ENCODE measurements around the gene EGFL7.
"Not testable (repeated sequence)": the region's sequence is repeated elsewhere in the genome, so short reads cannot be mapped to it uniquely, and the experiment has no call there.

EGFL7 gene

DNA sequence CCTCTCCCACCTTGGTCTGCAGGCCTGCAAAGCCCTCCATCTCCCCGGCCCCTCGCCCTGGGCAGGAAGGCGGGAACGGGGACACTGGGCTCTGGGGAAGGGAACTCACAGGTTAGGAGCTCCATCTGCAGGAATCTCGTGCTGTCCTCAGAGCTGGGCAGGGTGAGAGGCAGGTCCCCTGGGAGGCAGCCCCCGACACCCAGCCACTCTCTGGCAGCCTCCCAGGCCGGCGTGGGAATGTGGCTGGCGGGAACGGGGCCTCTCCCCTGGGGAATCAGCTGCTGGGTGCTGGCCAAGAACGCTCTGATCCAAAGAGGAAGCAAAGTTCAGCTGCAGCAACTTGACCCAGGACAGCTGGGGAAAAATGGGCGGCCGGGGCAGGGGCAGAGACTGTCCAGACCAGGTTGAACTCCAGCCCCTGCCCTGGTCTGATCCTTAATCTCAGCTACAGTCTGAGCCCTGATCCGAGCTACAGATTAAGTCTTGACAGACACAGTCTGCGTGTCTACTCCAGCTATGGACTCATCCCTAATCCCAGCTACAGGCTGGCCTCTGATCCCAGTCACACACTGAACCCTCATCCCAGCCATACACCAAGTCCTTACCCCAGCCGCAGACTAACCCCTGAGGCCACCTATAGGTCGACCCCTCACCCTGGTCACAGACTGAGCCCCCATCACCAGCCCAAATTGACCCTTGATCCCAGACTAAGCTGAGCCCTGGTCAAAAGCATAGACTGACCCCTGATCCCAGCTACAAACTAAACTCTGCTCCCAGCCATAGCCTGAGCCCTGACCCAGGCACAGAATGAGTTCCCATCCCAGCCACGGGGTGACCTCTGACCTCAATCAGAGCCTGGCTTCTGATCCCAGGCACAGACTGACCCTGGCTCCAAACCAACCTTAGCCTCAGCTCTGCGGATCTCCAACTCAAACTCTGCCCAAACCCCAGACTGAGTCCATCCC, 37.3 kb upstream of the EGFL7 start:
- no peak for DNase-seq

- DNase-seq: no peak
These were observed 36.5 kb upstream of the EGFL7 start for GRCh38 chr9:136626066-136626725.

- no peak for DNase-seq
These were observed 35.7 kb upstream of the EGFL7 start for GRCh38 chr9:136626740-136627642.

- DNase-seq: no peak
These were observed 35.0 kb upstream of the EGFL7 start for GRCh38 chr9:136627703-136628102.

DNA sequence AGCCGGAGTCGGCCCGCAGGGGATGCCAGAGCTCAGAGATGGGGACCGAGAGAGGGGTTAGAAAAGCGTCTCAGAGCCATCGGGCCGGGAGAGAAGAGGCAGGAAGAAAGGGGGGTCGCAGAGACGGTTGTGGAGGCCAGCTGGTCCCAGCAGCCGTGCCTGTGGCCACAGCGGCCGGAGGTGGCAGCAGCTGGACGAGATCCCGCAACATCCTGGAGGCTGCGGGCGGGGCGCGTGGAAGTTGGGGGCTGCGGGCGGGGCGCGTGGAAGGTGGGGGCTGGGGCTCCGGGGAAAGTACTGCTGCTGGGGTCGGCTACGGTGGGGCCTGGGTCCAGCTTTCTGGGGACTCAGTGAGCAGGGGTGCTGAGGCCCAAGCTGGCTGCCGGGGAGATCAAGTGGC, 34.4 kb upstream of the EGFL7 start:
- no peak for DNase-seq

GRCh38 chr9:136629001-136629878, 33.5 kb upstream of the EGFL7 start:
- no peak for DNase-seq

DNA sequence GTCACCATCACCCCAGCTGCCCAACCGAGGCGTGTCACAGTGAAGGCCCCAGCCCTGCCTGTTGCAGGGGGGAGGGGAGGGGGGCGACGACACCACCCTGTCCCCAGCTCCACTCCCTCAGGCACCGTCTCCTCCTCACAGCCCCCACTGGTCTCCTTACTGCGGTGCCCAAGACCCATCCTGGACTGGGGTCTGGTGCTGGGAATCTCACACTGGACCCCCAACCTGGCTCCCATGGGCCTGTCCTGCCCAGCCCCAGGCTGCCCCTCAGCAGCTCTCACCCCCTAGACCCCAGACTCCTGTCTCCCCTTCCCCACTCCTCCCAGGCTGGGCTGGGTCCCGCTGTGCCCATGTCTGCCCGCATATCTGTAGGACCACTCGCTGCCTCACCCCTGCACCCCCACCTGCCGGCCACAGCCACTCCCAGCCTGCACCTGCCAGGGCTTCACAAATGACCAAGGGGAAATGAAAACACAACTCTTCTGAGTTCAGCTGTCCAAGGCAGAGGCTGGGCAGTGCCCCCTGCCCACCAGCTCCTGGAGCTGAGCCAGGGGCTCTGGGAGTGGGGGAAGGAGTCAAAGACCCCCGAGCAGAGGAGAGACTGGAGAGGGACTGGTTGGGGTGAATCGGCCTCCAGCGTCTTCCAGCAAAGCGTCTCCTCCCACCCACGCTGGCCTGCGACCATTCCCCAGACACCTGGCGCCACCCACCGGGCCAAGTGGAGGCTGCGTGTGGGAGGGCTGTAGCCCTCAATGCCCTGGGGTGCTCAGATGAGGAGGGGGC, 32.6 kb upstream of the EGFL7 start:
- peak; percentile 41 for DNase-seq

DNA sequence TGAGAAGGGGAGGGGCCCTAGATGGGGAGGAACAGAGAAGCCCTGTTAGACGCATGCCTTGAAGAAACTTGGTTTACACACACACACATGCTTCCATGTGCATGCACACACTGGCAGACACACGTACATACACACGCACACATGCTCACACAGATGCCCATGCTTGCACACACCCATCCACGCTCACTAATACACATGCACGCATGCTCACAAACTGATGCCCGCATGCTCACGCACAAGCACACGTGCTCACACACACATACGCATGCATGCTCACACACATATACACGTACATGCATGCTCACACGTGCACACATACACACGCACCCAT, 32.1 kb upstream of the EGFL7 start:
- DNase-seq: no peak

GRCh38 chr9:136631038-136632000, 31.4 kb upstream of the EGFL7 start:
- peak; percentile 47 for DNase-seq

- DNase-seq: not testable (repeated sequence)
These were observed 30.6 kb upstream of the EGFL7 start for GRCh38 chr9:136632072-136632471.

DNA sequence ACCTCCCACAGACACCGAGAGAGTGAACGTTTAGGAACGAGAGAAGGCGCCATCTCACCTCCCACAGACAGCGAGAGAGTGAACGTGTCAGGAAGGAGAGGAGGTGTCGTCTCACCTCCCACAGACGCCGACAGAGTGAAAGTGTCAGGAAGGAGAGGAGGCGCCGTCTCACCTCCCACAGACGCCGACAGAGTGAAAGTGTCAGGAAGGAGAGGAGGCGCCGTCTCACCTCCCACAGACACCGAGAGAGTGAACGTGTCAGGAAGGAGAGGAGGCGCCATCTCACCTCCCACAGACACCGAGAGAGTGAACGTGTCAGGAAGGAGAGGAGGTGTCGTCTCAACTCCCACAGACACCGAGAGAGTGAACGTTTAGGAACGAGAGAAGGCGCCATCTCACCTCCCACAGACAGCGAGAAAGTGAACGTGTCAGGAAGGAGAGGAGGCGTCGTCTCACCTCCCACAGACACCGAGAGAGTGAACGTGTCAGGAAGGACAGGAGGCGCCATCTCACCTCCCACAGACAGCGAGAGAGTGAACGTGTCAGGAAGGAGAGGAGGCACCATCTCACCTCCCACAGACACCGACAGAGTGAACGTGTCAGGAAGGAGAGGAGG, 30.1 kb upstream of the EGFL7 start:
- DNase-seq: not testable (repeated sequence)

DNA sequence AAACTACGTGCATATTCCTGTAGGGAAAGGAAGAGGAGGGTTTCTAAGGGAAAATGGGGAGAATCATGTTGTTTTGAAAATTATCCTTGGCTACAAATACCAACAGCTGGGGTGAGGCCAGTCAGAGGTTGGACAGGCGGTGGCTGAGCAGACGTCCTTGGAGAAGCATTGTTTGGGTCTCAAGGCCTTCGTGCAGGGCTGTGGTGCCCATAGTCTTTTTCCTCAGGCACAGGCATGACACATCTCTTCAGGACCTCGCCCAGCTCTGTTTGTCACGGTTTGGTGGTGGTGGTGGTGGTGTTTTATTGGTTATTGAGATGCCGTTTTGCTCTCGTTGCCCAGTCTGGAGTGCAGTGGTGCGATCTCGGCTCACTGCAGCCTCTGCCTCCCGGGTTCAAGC, 27.8 kb upstream of the EGFL7 start:
- no peak for DNase-seq

DNA sequence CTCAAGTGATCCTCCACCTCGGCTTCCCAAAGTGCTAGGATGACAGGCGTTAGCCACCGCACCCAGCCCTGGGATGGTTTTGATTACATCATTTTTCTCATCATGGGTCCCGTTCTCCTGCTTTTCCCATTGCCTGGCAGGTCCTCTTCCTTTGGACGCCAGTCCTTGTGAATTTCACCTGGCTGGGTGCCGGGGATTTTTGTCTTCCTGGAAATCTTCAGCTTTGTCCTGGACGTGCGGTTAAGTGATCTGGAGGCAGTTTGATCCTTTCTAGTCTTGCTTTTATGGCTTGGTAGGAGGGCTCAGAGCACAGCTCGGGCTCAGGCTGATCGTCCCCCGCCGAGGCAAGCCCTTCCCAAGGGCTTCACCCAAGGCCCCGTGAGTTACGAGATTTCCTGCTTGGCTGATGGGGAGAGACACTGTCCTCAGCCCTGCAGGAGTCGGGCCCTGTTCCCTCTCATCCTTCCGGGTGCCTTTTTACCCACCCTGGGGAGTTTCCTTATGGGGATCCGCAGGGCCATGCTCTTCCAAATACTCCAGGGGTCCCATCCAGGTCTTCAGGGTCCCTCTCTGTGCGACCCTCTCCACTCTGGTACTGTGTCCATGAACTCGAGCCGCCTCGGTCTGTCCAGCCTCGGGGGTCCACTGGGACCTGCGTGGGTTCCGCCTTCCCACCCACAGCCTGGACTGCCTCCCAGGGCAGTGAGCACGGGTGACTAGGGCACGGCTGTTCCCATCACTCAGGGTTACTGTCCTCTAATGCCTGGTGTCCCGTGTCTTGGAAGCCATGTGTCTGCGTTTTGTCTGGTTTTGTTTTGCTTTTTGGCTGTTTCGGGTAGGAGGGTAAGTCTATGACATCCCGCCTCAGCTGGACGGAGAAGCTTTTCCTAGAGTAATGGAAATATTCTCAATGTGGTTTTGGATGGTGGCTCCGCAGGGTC, 22.3 kb upstream of the EGFL7 start:
- DNase-seq: no peak

DNA sequence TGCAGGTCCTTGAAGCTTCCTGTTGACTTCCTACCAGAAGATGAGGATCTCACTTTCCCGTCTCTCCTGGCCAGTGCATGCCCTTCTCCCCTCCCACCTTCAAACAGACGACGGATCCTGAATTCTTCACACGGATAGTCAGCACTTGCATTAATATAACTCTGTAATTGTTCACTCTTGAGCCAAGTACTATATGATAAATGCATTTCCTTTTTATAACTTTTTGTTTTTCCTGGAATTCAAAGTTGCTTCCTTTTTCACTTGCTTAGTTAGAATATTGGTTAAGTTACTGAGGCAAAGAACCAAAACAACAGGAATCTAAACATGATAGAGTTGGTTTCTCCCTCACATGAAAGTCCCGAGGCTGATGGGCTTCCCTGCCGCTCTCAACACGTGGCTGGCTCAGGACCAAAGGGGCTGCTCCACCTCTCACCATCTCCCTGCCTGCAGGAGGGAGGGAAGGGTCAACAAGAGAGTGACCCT, 20.2 kb upstream of the EGFL7 start:
- no peak for DNase-seq

- DNase-seq: no peak
These were observed 18.9 kb upstream of the EGFL7 start for GRCh38 chr9:136643596-136644342.

GRCh38 chr9:136644343-136644592, 18.4 kb upstream of the EGFL7 start:
- DNase-seq: no peak

GRCh38 chr9:136644593-136645351, 17.9 kb upstream of the EGFL7 start:
- peak; percentile 22 for DNase-seq

All from NCI-H1092 (cell line).